ENCODE results near the gene TAS2R3.
A peak's percentile ranks its signal among the peaks of the same experiment; 100 is the strongest.
"Not testable (repeated sequence)": the region's sequence is repeated elsewhere in the genome, so short reads cannot be mapped to it uniquely, and the experiment has no call there.

TAS2R3 gene

GRCh38 chr7:141738592-141739013, 25.3 kb upstream of the TAS2R3 start:
- no CpG with 5 or more reads among the region's 6 CpGs for WGBS (ENCODE audit: extremely low coverage, insufficient coverage, low lambda C conversion rate)
- H3K27ac ChIP-seq (ENCODE audit: low read depth, low read length), result peak overlapping the region; percentile 16
- H3K9ac ChIP-seq (ENCODE audit: low read length), result peak overlapping the region; percentile 98

GRCh38 chr7:141739250-141739649, 24.6 kb upstream of the TAS2R3 start:
- peaks cover 3% of the 10 kb centered on the region for H3K36me3 ChIP-seq (ENCODE audit: control insufficient read depth, insufficient read depth, low read length)
- no peak overlapping the region for H3K4ac ChIP-seq (ENCODE audit: low read depth, low read length)
- no CpG with 5 or more reads among the region's 3 CpGs for WGBS (ENCODE audit: extremely low coverage, insufficient coverage, low lambda C conversion rate)
- H3K56ac ChIP-seq (ENCODE audit: low read length), result no peak overlapping the region
- H3K4me3 ChIP-seq (ENCODE audit: low read length), result no peak overlapping the region
- H3K23ac ChIP-seq (ENCODE audit: low read length), result no peak overlapping the region
- no peaks in the 10 kb centered on the region for H3K27me3 ChIP-seq (ENCODE audit: insufficient read depth, low read length, poor library complexity)
- peak overlapping the region; percentile 13 for H3K4me2 ChIP-seq (ENCODE audit: low read length)
- peak overlapping the region; percentile 8 for H3K9ac ChIP-seq (ENCODE audit: low read length)
- H2BK5ac ChIP-seq (ENCODE audit: low read length), result no peak overlapping the region
- DNase-seq, result no peak
- H3K4me1 ChIP-seq (ENCODE audit: control insufficient read depth, low read depth, low read length), result peaks cover 3% of the 10 kb centered on the region
- H4K5ac ChIP-seq (ENCODE audit: low read length), result no peak overlapping the region
- no peak overlapping the region for H2AK5ac ChIP-seq (ENCODE audit: low read length)
- H4K8ac ChIP-seq (ENCODE audit: low read depth, low read length), result peak overlapping the region; percentile 84
- no peak overlapping the region for H3K27ac ChIP-seq (ENCODE audit: low read depth, low read length)
- H3K79me2 ChIP-seq (ENCODE audit: control insufficient read depth, insufficient read depth, low read length), result peaks cover 27% of the 10 kb centered on the region
- peaks cover 3% of the 10 kb centered on the region for H3K79me1 ChIP-seq (ENCODE audit: low read length)
- H2BK15ac ChIP-seq (replicated peaks; ENCODE audit: low read depth), result no peak overlapping the region
- H2BK120ac ChIP-seq (ENCODE audit: low read depth, low read length), result no peak overlapping the region
- no peak overlapping the region for H3K18ac ChIP-seq (ENCODE audit: low read length)

More at GRCh38 chr7:141738592-141739013, 25.3 kb upstream of the TAS2R3 start:
- Histone ChIP-seq H3K27me3 (ENCODE audit: insufficient read depth, low read length, poor library complexity) (no peaks in the 10 kb centered on the region), H3K79me2 (ENCODE audit: control insufficient read depth, insufficient read depth, low read length) (peaks cover 27% of the 10 kb centered on the region), H4K5ac (ENCODE audit: low read length) (peak overlapping the region; percentile 92), H3K18ac (ENCODE audit: low read length) (peak overlapping the region; percentile 19), H3K4ac (ENCODE audit: low read depth, low read length) (no peak overlapping the region), H3K4me2 (ENCODE audit: low read length) (peak overlapping the region; percentile 69), H2BK120ac (ENCODE audit: low read depth, low read length) (no peak overlapping the region), H4K8ac (ENCODE audit: low read depth, low read length) (no peak overlapping the region), H3K4me3 (ENCODE audit: low read length) (peak overlapping the region; percentile 99), H2BK15ac (replicated peaks; ENCODE audit: low read depth) (no peak overlapping the region), H3K23ac (ENCODE audit: low read length) (no peak overlapping the region), H3K4me1 (ENCODE audit: control insufficient read depth, low read depth, low read length) (peaks cover 3% of the 10 kb centered on the region), H3K56ac (ENCODE audit: low read length) (peak overlapping the region; percentile 99), H3K36me3 (ENCODE audit: control insufficient read depth, insufficient read depth, low read length) (no peaks in the 10 kb centered on the region), H3K79me1 (ENCODE audit: low read length) (peaks cover 3% of the 10 kb centered on the region), H2AK5ac (ENCODE audit: low read length) (no peak overlapping the region), H2BK5ac (ENCODE audit: low read length) (peak overlapping the region; percentile 92)
- DNase-seq, result no peak

- Histone ChIP-seq H4K8ac (ENCODE audit: low read depth, low read length) (no peak overlapping the region), H2BK120ac (ENCODE audit: low read depth, low read length) (no peak overlapping the region), H4K5ac (ENCODE audit: low read length) (no peak overlapping the region), H3K56ac (ENCODE audit: low read length) (no peak overlapping the region), H3K18ac (ENCODE audit: low read length) (no peak overlapping the region), H3K27me3 (ENCODE audit: insufficient read depth, low read length, poor library complexity) (no peaks in the 10 kb centered on the region), H3K9ac (ENCODE audit: low read length) (no peak overlapping the region), H3K36me3 (ENCODE audit: control insufficient read depth, insufficient read depth, low read length) (peaks cover 6% of the 10 kb centered on the region), H2BK5ac (ENCODE audit: low read length) (no peak overlapping the region), H3K79me2 (ENCODE audit: control insufficient read depth, insufficient read depth, low read length) (peaks cover 27% of the 10 kb centered on the region), H2BK15ac (replicated peaks; ENCODE audit: low read depth) (no peak overlapping the region), H3K23ac (ENCODE audit: low read length) (no peak overlapping the region), H2AK5ac (ENCODE audit: low read length) (no peak overlapping the region), H3K4me2 (ENCODE audit: low read length) (no peak overlapping the region), H3K27ac (ENCODE audit: low read depth, low read length) (no peak overlapping the region), H3K4ac (ENCODE audit: low read depth, low read length) (no peak overlapping the region), H3K79me1 (ENCODE audit: low read length) (peaks cover 3% of the 10 kb centered on the region), H3K4me1 (ENCODE audit: control insufficient read depth, low read depth, low read length) (peaks cover 3% of the 10 kb centered on the region), H3K4me3 (ENCODE audit: low read length) (no peak overlapping the region)
- WGBS (ENCODE audit: extremely low coverage, insufficient coverage, low lambda C conversion rate), result no CpG with 5 or more reads among the region's 1 CpG
- DNase-seq, result no peak
Observed at GRCh38 chr7:141742229-141742628, 21.7 kb upstream of the TAS2R3 start.

- no peak overlapping the region for H3K4me3 ChIP-seq (ENCODE audit: low read length)
- no CpG with 5 or more reads among the region's 2 CpGs for WGBS (ENCODE audit: extremely low coverage, insufficient coverage, low lambda C conversion rate)
- H4K8ac ChIP-seq (ENCODE audit: low read depth, low read length), result no peak overlapping the region
- H3K4me1 ChIP-seq (ENCODE audit: control insufficient read depth, low read depth, low read length), result peaks cover 3% of the 10 kb centered on the region
- DNase-seq, result no peak
- peaks cover 3% of the 10 kb centered on the region for H3K79me1 ChIP-seq (ENCODE audit: low read length)
- H3K36me3 ChIP-seq (ENCODE audit: control insufficient read depth, insufficient read depth, low read length), result peaks cover 7% of the 10 kb centered on the region
- no peak overlapping the region for H2BK120ac ChIP-seq (ENCODE audit: low read depth, low read length)
- H3K56ac ChIP-seq (ENCODE audit: low read length), result no peak overlapping the region
- no peak overlapping the region for H3K23ac ChIP-seq (ENCODE audit: low read length)
- H3K4me2 ChIP-seq (ENCODE audit: low read length), result no peak overlapping the region
- H2BK15ac ChIP-seq (replicated peaks; ENCODE audit: low read depth), result no peak overlapping the region
- H2BK5ac ChIP-seq (ENCODE audit: low read length), result no peak overlapping the region
- H3K79me2 ChIP-seq (ENCODE audit: control insufficient read depth, insufficient read depth, low read length), result peaks cover 19% of the 10 kb centered on the region
- no peak overlapping the region for H3K27ac ChIP-seq (ENCODE audit: low read depth, low read length)
- H3K18ac ChIP-seq (ENCODE audit: low read length), result no peak overlapping the region
- H2AK5ac ChIP-seq (ENCODE audit: low read length), result no peak overlapping the region
- H3K4ac ChIP-seq (ENCODE audit: low read depth, low read length), result no peak overlapping the region
- H4K5ac ChIP-seq (ENCODE audit: low read length), result no peak overlapping the region
- no peaks in the 10 kb centered on the region for H3K27me3 ChIP-seq (ENCODE audit: insufficient read depth, low read length, poor library complexity)
- no peak overlapping the region for H3K9ac ChIP-seq (ENCODE audit: low read length)
Observed at GRCh38 chr7:141744131-141744530, 19.8 kb upstream of the TAS2R3 start.

GRCh38 chr7:141748396-141748795, 15.5 kb upstream of the TAS2R3 start:
- H3K18ac ChIP-seq (ENCODE audit: low read length), result no peak overlapping the region
- H3K56ac ChIP-seq (ENCODE audit: low read length), result no peak overlapping the region
- H4K8ac ChIP-seq (ENCODE audit: low read depth, low read length), result no peak overlapping the region
- no peak overlapping the region for H4K5ac ChIP-seq (ENCODE audit: low read length)
- no peaks in the 10 kb centered on the region for H3K27me3 ChIP-seq (ENCODE audit: insufficient read depth, low read length, poor library complexity)
- no peak overlapping the region for H2AK5ac ChIP-seq (ENCODE audit: low read length)
- H3K4me2 ChIP-seq (ENCODE audit: low read length), result no peak overlapping the region
- H3K23ac ChIP-seq (ENCODE audit: low read length), result no peak overlapping the region
- H2BK120ac ChIP-seq (ENCODE audit: low read depth, low read length), result no peak overlapping the region
- no peaks in the 10 kb centered on the region for H3K4me1 ChIP-seq (ENCODE audit: control insufficient read depth, low read depth, low read length)
- no peak overlapping the region for H2BK5ac ChIP-seq (ENCODE audit: low read length)
- H3K79me1 ChIP-seq (ENCODE audit: low read length), result no peaks in the 10 kb centered on the region
- no CpG with 5 or more reads among the region's 2 CpGs for WGBS (ENCODE audit: extremely low coverage, insufficient coverage, low lambda C conversion rate)
- H3K4ac ChIP-seq (ENCODE audit: low read depth, low read length), result no peak overlapping the region
- no peaks in the 10 kb centered on the region for H3K79me2 ChIP-seq (ENCODE audit: control insufficient read depth, insufficient read depth, low read length)
- no peak overlapping the region for H3K9ac ChIP-seq (ENCODE audit: low read length)
- no peak overlapping the region for H3K27ac ChIP-seq (ENCODE audit: low read depth, low read length)
- no peak overlapping the region for H3K4me3 ChIP-seq (ENCODE audit: low read length)
- DNase-seq, result no peak
- peaks cover 15% of the 10 kb centered on the region for H3K36me3 ChIP-seq (ENCODE audit: control insufficient read depth, insufficient read depth, low read length)
- no peak overlapping the region for H2BK15ac ChIP-seq (replicated peaks; ENCODE audit: low read depth)

GRCh38 chr7:141751904-141752303, 12.0 kb upstream of the TAS2R3 start:
- H2BK15ac ChIP-seq (replicated peaks; ENCODE audit: low read depth); H3K79me2 ChIP-seq (ENCODE audit: control insufficient read depth, insufficient read depth, low read length); H4K8ac ChIP-seq (ENCODE audit: low read depth, low read length); H3K4me1 ChIP-seq (ENCODE audit: control insufficient read depth, low read depth, low read length); H3K27ac ChIP-seq (ENCODE audit: low read depth, low read length); H2AK5ac ChIP-seq (ENCODE audit: low read length); H3K4ac ChIP-seq (ENCODE audit: low read depth, low read length); H3K23ac ChIP-seq (ENCODE audit: low read length); H3K4me2 ChIP-seq (ENCODE audit: low read length); H3K56ac ChIP-seq (ENCODE audit: low read length); H3K9ac ChIP-seq (ENCODE audit: low read length); H3K18ac ChIP-seq (ENCODE audit: low read length); H3K79me1 ChIP-seq (ENCODE audit: low read length); H3K4me3 ChIP-seq (ENCODE audit: low read length); H3K27me3 ChIP-seq (ENCODE audit: insufficient read depth, low read length, poor library complexity); H2BK120ac ChIP-seq (ENCODE audit: low read depth, low read length); H4K5ac ChIP-seq (ENCODE audit: low read length); H2BK5ac ChIP-seq (ENCODE audit: low read length): not testable (repeated sequence)
- peaks cover 11% of the 10 kb centered on the region for H3K36me3 ChIP-seq (ENCODE audit: control insufficient read depth, insufficient read depth, low read length)
- no CpG with 5 or more reads among the region's 10 CpGs for WGBS (ENCODE audit: extremely low coverage, insufficient coverage, low lambda C conversion rate)
- DNase-seq, result peak; percentile 61
